Gastrocnemius medialis (tissue), 4 donors: Measurements from ENCODE around the gene PRR12. TPM values are rescaled to one million over a fixed set of nuclear protein-coding genes. Genes with fewer than 3 reads are reported as not detected.

Experiments used
- ATAC-seq, 2 donors: fragments of 150-250 bp; one replicate each; pipeline ENCODE4 v1.9.1; 2016
- DNase-seq, 2 donors: peaks; one replicate each; pipeline ENCODE4 v3.0.0-alpha.2; 2019
- H3K27ac ChIP-seq, 4 donors: fragments of 200-600 bp; sonication (generic); 1 replicate in 1 of 4; 2 replicates in 3 of 4; pipeline ENCODE4 v1.5.1; 2016 to 2018; ENCODE audit warnings: mild to moderate bottlenecking in 2 of 4, moderate library complexity in 1 of 4
- H3K27me3 ChIP-seq, 3 donors: fragments of 200-600 bp; sonication (generic) in 2 of 3; 1 replicate in 1 of 3; 2 replicates in 2 of 3; pipeline versions ENCODE4 v1.5.1 to v1.6.0; 2016 to 2019; ENCODE audit warnings: mild to moderate bottlenecking in 1 of 3, moderate library complexity in 1 of 3
- H3K36me3 ChIP-seq, 2 donors: fragments of 200-600 bp; sonication (generic) in 1 of 2; one replicate each; pipeline ENCODE4 v1.5.1; 2017 to 2018
- H3K4me1 ChIP-seq, 2 donors: fragments of 200-600 bp; sonication (generic) in 1 of 2; one replicate each; pipeline ENCODE4 v1.5.1; 2016 to 2017; ENCODE audit warnings: mild to moderate bottlenecking in 2 of 2
- H3K4me3 ChIP-seq, 4 donors: fragments of 200-600 bp; sonication (generic) in 3 of 4; 1 replicate in 1 of 4; 2 replicates in 3 of 4; pipeline ENCODE4 v1.5.1; 2016 to 2019; ENCODE audit warnings: mild to moderate bottlenecking in 2 of 4
- H3K9me3 ChIP-seq, 3 donors: fragments of 200-600 bp; sonication (generic) in 2 of 3; 1 replicate in 1 of 3; 2 replicates in 2 of 3; pipeline ENCODE4 v1.5.1; 2016 to 2019
- POLR2A ChIP-seq, 2 donors: fragments of 450-650 bp; IDR thresholded peaks; one replicate each; pipeline ENCODE4 v1.6.1; 2017; ENCODE audit warnings: antibody characterized with exemption in 2 of 2, mild to moderate bottlenecking in 2 of 2, moderate library complexity in 2 of 2
- in situ Hi-C, 4 donors: fragments of 200-750 bp; cut with MboI; loops; one replicate each; pipeline versions ENCODE4 v1.15.0 to v1.8.0; 2017; ENCODE audit warnings: low sequenced_read_pairs in 4 of 4
- intact Hi-C: fragments of 100-400 bp; cut with DNase I; formaldehyde crosslinking; loops from one replicate; pipeline ENCODE4 v1.15.1; 2023; ENCODE audit warnings: low total_unique reads
- total RNA-seq, 4 donors: library from RNA; depleted of rRNA; stranded (reverse); fragments of >200 nt; gene quantifications; one replicate each; pipeline versions ENCODE4 v1.1.0 to v1.2.3, GENCODE V29; 2016
- TF ChIP-seq, protein P1 (sequence below), 5 experiments: fragments of 450-650 bp in 3 of 5; fragments of 200-600 bp in 2 of 5; sonication (generic) in 2 of 5; IDR thresholded peaks in 4 of 5; conservative IDR thresholded peaks in 1 of 5; 1 replicate in 4 of 5; 2 replicates in 1 of 5; pipeline ENCODE4 v1.5.1; 2016 to 2019; ENCODE audit warnings: antibody characterized with exemption in 5 of 5, mild to moderate bottlenecking in 3 of 5, moderate library complexity in 3 of 5

Gene PRR12
- total RNA-seq, 4 donors from 2014 or later = 3.4 to 7.7 (median 3.8) TPM

- ATAC-seq (no peak), DNase-seq (no peak)
- intact Hi-C loops (no loop called here), in situ Hi-C loops (loop anchor here in 1 of 4 donors (10.0 kb wide), 1 partner anchor 93 kb away; no protein-coding TSS in a partner anchor)
- Histone ChIP-seq H3K4me3 (no peak overlapping the region), H3K27me3 (no peaks in the 10 kb centered on the region), H3K9me3 (no peaks in the 10 kb centered on the region), H3K27ac (no peak overlapping the region), H3K4me1 (peaks cover 22 to 29% of the 10 kb centered on the region in 2 donors), H3K36me3 (peaks cover 0 to 3% of the 10 kb centered on the region in 2 donors)
- no peak for TF ChIP-seq POLR2A (IDR thresholded peaks at IDR 0.05)
- TF ChIP-seq, protein P1, sequence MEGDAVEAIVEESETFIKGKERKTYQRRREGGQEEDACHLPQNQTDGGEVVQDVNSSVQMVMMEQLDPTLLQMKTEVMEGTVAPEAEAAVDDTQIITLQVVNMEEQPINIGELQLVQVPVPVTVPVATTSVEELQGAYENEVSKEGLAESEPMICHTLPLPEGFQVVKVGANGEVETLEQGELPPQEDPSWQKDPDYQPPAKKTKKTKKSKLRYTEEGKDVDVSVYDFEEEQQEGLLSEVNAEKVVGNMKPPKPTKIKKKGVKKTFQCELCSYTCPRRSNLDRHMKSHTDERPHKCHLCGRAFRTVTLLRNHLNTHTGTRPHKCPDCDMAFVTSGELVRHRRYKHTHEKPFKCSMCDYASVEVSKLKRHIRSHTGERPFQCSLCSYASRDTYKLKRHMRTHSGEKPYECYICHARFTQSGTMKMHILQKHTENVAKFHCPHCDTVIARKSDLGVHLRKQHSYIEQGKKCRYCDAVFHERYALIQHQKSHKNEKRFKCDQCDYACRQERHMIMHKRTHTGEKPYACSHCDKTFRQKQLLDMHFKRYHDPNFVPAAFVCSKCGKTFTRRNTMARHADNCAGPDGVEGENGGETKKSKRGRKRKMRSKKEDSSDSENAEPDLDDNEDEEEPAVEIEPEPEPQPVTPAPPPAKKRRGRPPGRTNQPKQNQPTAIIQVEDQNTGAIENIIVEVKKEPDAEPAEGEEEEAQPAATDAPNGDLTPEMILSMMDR (IDR thresholded peaks at IDR 0.05 in 4 of 5, conservative IDR thresholded peaks at IDR 0.05 in 1 of 5) = no peak
Measured at GRCh38 chr19:49667473-49667872, 76.5 kb downstream of the PRR12 start.

DNA sequence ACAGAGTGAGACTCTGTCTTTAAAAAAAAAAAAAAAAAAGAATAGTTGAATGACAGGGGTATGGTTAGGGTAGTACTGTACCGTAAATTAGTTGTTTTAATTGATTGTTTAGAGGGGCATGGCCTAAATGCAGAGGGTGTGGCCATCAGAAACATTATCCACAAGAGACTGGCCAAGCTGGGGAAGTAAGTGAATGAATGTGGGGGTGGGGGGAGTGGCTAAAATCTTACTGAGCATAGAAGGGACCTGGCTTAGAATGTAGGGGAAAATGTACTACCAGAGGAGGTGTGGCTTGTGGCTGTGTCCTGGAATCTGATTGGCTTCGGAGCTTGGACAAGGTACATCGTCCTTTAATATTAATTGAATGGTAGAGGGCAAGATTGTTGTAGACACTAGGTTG, 78.5 kb downstream of the PRR12 start:
- H3K36me3 ChIP-seq = no peaks in the 10 kb centered on the region
- in situ Hi-C loops = loop anchor here in 1 of 4 donors (10.0 kb wide), 1 partner anchor 95 kb away; no protein-coding TSS in a partner anchor
- intact Hi-C loops = no loop called here
- TF ChIP-seq POLR2A (IDR thresholded peaks at IDR 0.05) = no peak
- TF ChIP-seq, protein P1 (IDR thresholded peaks at IDR 0.05 in 4 of 5, conservative IDR thresholded peaks at IDR 0.05 in 1 of 5) = no peak
- H3K4me1 ChIP-seq = peaks cover 14 to 19% of the 10 kb centered on the region in 2 donors
- H3K9me3 ChIP-seq = no peaks in the 10 kb centered on the region
- DNase-seq (no peak), ATAC-seq (no peak)
- H3K27ac ChIP-seq = no peak overlapping the region
- H3K27me3 ChIP-seq = no peaks in the 10 kb centered on the region
- no peak overlapping the region for H3K4me3 ChIP-seq

DNA sequence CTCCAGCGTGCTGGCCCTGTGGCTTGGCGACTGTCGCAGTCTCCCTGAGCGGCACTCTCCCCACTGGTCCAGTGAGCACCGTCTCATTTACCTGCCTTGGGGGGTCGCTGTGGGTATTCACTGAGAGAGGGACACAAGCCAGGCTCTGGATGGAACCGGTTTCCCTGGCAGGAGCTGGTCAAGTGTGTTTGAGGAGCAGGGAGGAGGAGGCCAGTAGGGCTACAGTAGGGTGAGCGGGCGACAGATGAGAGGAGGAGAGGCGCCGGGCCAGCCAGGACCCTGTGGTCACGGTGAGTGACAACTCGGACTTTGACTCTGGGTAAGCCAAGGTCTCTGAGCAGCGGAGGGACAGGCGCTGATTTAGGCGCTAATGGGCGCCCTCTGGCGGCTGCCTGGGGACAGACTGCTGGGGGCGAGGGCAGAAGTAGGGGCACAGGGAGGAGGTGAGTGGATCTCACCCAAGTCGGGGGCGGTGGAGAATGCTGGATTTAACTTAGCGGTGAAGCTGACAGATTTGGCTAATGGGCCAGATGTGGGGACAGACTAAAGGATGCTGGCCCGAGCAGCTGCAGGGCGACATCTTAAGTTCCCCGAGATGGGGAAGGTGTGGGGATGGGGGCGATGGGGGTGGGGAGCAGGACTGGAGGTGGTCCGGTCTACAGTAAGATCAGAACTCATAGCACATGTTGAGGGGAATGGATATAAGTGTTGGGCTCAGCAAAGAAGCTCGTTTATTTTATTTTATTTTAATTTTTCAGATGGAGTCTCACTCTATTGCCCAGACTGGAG, 81.3 kb downstream of the PRR12 start:
- no peaks in the 10 kb centered on the region for H3K9me3 ChIP-seq
- no peaks in the 10 kb centered on the region for H3K36me3 ChIP-seq
- no peaks in the 10 kb centered on the region for H3K27me3 ChIP-seq
- no peak for ATAC-seq
- H3K4me3 ChIP-seq = peak overlapping the region in 2 of 4 donors; percentile 19 to 41
- intact Hi-C loops = loop anchor here (1.0 kb wide), 1 partner anchor 166 kb away; no protein-coding TSS in a partner anchor
- peak; percentile 58 to 72 for DNase-seq
- peaks cover 10 to 17% of the 10 kb centered on the region in 2 donors for H3K4me1 ChIP-seq
- TF ChIP-seq POLR2A (IDR thresholded peaks at IDR 0.05) = no peak
- TF ChIP-seq, protein P1 (IDR thresholded peaks at IDR 0.05 in 4 of 5, conservative IDR thresholded peaks at IDR 0.05 in 1 of 5) = peak; percentile 60 to 95 (median 89)
- H3K27ac ChIP-seq = peak overlapping the region; percentile 59 to 81 (median 80)
- in situ Hi-C loops = loop anchor here in 1 of 4 donors (10.0 kb wide), 1 partner anchor 98 kb away; no protein-coding TSS in a partner anchor

Other genes with a start within 250 kb of the PRR12 start
- 10 to 100 TPM in 2 of 4 donors, 1 to 10 TPM in 2; 6.1 to 12.6 (median 9.5) TPM for gene TEAD2, start 228.8 kb upstream of the PRR12 start, total RNA-seq
- gene DKKL1, start 227.3 kb upstream of the PRR12 start, total RNA-seq = not detected
- gene KASH5, start 202.9 kb upstream of the PRR12 start, total RNA-seq = not detected
- not detected for gene PTH2, start 167.7 kb upstream of the PRR12 start, total RNA-seq
- not detected for gene GFY, start 165.8 kb upstream of the PRR12 start, total RNA-seq
- gene SLC17A7, start 149.7 kb upstream of the PRR12 start, total RNA-seq = 1 to 10 TPM in 1 of 4 donors, under 1 TPM in 3; 0.24 to 1.6 (median 0.33) TPM
- 100 to 1,000 TPM in 1 of 4 donors, 10 to 100 TPM in 3; 41.9 to 107 (median 79.0) TPM for gene PIH1D1, start 139.4 kb upstream of the PRR12 start, total RNA-seq
- 10 to 100 TPM in 2 of 4 donors, 1 to 10 TPM in 2; 8.0 to 12.6 (median 9.9) TPM for gene ALDH16A1, start 138.0 kb upstream of the PRR12 start, total RNA-seq
- gene FLT3LG, start 117.0 kb upstream of the PRR12 start, total RNA-seq = 1 to 10 TPM in 3 of 4 donors, under 1 TPM in 1; 0.91 to 2.7 (median 1.2) TPM
- gene RPL13A, start 103.6 kb upstream of the PRR12 start, total RNA-seq = 1,000 to 10,000 TPM; 1,565 to 2,260 (median 1,899) TPM
- gene RPS11, start 94.7 kb upstream of the PRR12 start, total RNA-seq = 1,000 to 10,000 TPM; 2,509 to 3,015 (median 2,721) TPM
- gene FCGRT, start 78.5 kb upstream of the PRR12 start, total RNA-seq = 10 to 100 TPM; 54.8 to 68.2 (median 59.7) TPM
- 10 to 100 TPM in 2 of 4 donors, 1 to 10 TPM in 2; 1.2 to 11.7 (median 7.6) TPM for gene RCN3, start 63.2 kb upstream of the PRR12 start, total RNA-seq
- gene NOSIP, start 10.6 kb upstream of the PRR12 start, total RNA-seq = 10 to 100 TPM; 62.4 to 92.8 (median 78.9) TPM
- 1 to 10 TPM in 3 of 4 donors, not detected in 1; 1.4 to 4.6 (median 3.8) TPM for gene PRRG2, start 9.9 kb upstream of the PRR12 start, total RNA-seq
- 10 to 100 TPM; 12.4 to 26.2 (median 24.2) TPM for gene RRAS, start 49.0 kb downstream of the PRR12 start, total RNA-seq
- gene SCAF1, start 51.0 kb downstream of the PRR12 start, total RNA-seq = 10 to 100 TPM; 13.7 to 36.1 (median 32.9) TPM
- 10 to 100 TPM; 11.0 to 18.6 (median 13.7) TPM for gene IRF3, start 74.7 kb downstream of the PRR12 start, total RNA-seq
- 10 to 100 TPM; 10.7 to 12.9 (median 11.8) TPM for gene BCL2L12, start 74.8 kb downstream of the PRR12 start, total RNA-seq
- 100 to 1,000 TPM; 190 to 242 (median 229) TPM for gene PRMT1, start 86.1 kb downstream of the PRR12 start, total RNA-seq
- gene ADM5, start 98.4 kb downstream of the PRR12 start, total RNA-seq = 1 to 10 TPM in 3 of 4 donors, not detected in 1; 1.0 to 2.1 (median 1.4) TPM
- gene CPT1C, start 99.9 kb downstream of the PRR12 start, total RNA-seq = under 1 TPM in 3 of 4 donors, not detected in 1; 0.26 to 0.97 (median 0.73) TPM
- under 1 TPM in 2 of 4 donors, not detected in 2; 0.13 to 0.16 TPM for gene TSKS, start 172.1 kb downstream of the PRR12 start, total RNA-seq
- gene AP2A1, start 175.8 kb downstream of the PRR12 start, total RNA-seq = 100 to 1,000 TPM in 3 of 4 donors, 10 to 100 TPM in 1; 94.2 to 142 (median 131) TPM
- gene FUZ, start 222.1 kb downstream of the PRR12 start, total RNA-seq = 10 to 100 TPM; 14.2 to 35.5 (median 26.0) TPM
- gene MED25, start 227.1 kb downstream of the PRR12 start, total RNA-seq = 100 to 1,000 TPM in 1 of 4 donors, 10 to 100 TPM in 3; 46.6 to 105 (median 78.7) TPM